HepG2 (cell line): ENCODE results near the gene ADAM19. TPM values are rescaled to one million over a fixed set of nuclear protein-coding genes. Genes with fewer than 3 reads are reported as not detected.

ENCODE experiments used
- BCL6 ChIP-seq: IDR thresholded peaks from 2 replicates; pipeline ENCODE4 v1.6.1; 2016; ENCODE audit warnings: missing genetic modification reagents, missing compliant biosample characterization
- CEBPB ChIP-seq: IDR thresholded peaks from 2 replicates; pipeline ENCODE4 v1.6.1; 2011; ENCODE audit warnings: low read depth, low read length, improper control_type of control experiment, borderline replicate concordance
- CEBPG ChIP-seq: IDR thresholded peaks from 2 replicates; pipeline ENCODE4 v1.6.1; 2016
- FOSL2 ChIP-seq: sonication (generic); formaldehyde crosslinking; IDR thresholded peaks from 2 replicates; pipeline ENCODE4 v1.4.0; 2020; ENCODE audit warnings: missing genetic modification reagents
- FOXC1 ChIP-seq: sonication (generic); formaldehyde crosslinking; IDR thresholded peaks from 2 replicates; pipeline ENCODE4 v1.8.0; 2022; ENCODE audit warnings: mild to moderate bottlenecking, missing genetic modification reagents, borderline replicate concordance
- GABPB1 ChIP-seq: IDR thresholded peaks from 2 replicates; pipeline ENCODE4 v1.6.1; 2016; ENCODE audit warnings: mild to moderate bottlenecking, missing genetic modification reagents, moderate library complexity, missing compliant biosample characterization
- GPBP1L1 ChIP-seq: sonication (generic); formaldehyde crosslinking; IDR thresholded peaks from 2 replicates; pipeline ENCODE4 v1.5.0; 2020; ENCODE audit warnings: mild to moderate bottlenecking, missing genetic modification reagents
- MAX ChIP-seq: IDR thresholded peaks from 2 replicates; pipeline ENCODE4 v1.6.1; 2012; ENCODE audit warnings: inconsistent platforms
- MED8 ChIP-seq: sonication (generic); formaldehyde crosslinking; IDR thresholded peaks from 2 replicates; pipeline ENCODE4 v1.8.1; 2023; ENCODE audit warnings: mild to moderate bottlenecking, missing genetic modification reagents; ENCODE audit not compliant: insufficient replicate concordance
- MEIS1 ChIP-seq: sonication (generic); formaldehyde crosslinking; IDR thresholded peaks from 2 replicates; pipeline ENCODE4 v1.9.0; 2021; ENCODE audit warnings: mild to moderate bottlenecking, missing genetic modification reagents, moderate library complexity, borderline replicate concordance
- MIXL1 ChIP-seq: IDR thresholded peaks from 2 replicates; pipeline ENCODE4 v1.6.1; 2016
- MZF1 ChIP-seq: sonication (generic); formaldehyde crosslinking; IDR thresholded peaks from 2 replicates; pipeline ENCODE4 v1.8.1; 2023; ENCODE audit warnings: mild to moderate bottlenecking, missing genetic modification reagents, borderline replicate concordance
- NFE2 ChIP-seq: sonication (generic); formaldehyde crosslinking; IDR thresholded peaks from 2 replicates; pipeline ENCODE4 v1.4.0; 2020; ENCODE audit warnings: missing genetic modification reagents
- RARA ChIP-seq: IDR thresholded peaks from 2 replicates; pipeline ENCODE4 v1.6.1; 2016; ENCODE audit warnings: missing genetic modification reagents, missing compliant biosample characterization
- RXRB ChIP-seq: IDR thresholded peaks from 2 replicates; pipeline ENCODE4 v1.6.1; 2016; ENCODE audit warnings: borderline replicate concordance, missing genetic modification reagents, missing compliant biosample characterization
- SALL1 ChIP-seq: sonication (generic); formaldehyde crosslinking; IDR thresholded peaks from 2 replicates; pipeline ENCODE4 v1.8.0; 2022; ENCODE audit warnings: mild to moderate bottlenecking, missing genetic modification reagents
- SUZ12 ChIP-seq: fragments of 150-350 bp; IDR thresholded peaks from 2 replicates; pipeline ENCODE4 v1.6.1; 2014; ENCODE audit warnings: low read depth, low read length
- TCF7L2 ChIP-seq: IDR thresholded peaks from 2 replicates; pipeline ENCODE4 v1.6.1; 2011; ENCODE audit warnings: mild to moderate bottlenecking, low read depth, low read length, moderate library complexity
- TERF1 ChIP-seq: sonication (generic); formaldehyde crosslinking; IDR thresholded peaks from 2 replicates; pipeline ENCODE4 v1.8.0; 2022; ENCODE audit warnings: mild to moderate bottlenecking, missing genetic modification reagents, moderate library complexity
- ZBTB21 ChIP-seq: sonication (generic); formaldehyde crosslinking; IDR thresholded peaks from 2 replicates; pipeline ENCODE4 v1.4.0; 2020; ENCODE audit warnings: missing genetic modification reagents
- ZFX ChIP-seq: sonication (generic); formaldehyde crosslinking; IDR thresholded peaks from 2 replicates; pipeline ENCODE4 v1.4.0; 2020; ENCODE audit warnings: mild to moderate bottlenecking, low read depth, missing genetic modification reagents, moderate library complexity
- ZNF224 ChIP-seq: sonication (generic); formaldehyde crosslinking; IDR thresholded peaks from 2 replicates; pipeline ENCODE4 v1.5.0; 2020; ENCODE audit warnings: mild to moderate bottlenecking, missing genetic modification reagents
- ZNF292 ChIP-seq: sonication (generic); formaldehyde crosslinking; IDR thresholded peaks from 2 replicates; pipeline ENCODE4 v1.8.1; 2022; ENCODE audit warnings: mild to moderate bottlenecking, low read depth, missing genetic modification reagents, borderline replicate concordance
- ZNF44 ChIP-seq: sonication (generic); formaldehyde crosslinking; IDR thresholded peaks from 2 replicates; pipeline ENCODE4 v1.5.1; 2020; ENCODE audit warnings: mild to moderate bottlenecking, missing genetic modification reagents
- ZNF441 ChIP-seq: sonication (generic); formaldehyde crosslinking; IDR thresholded peaks from 2 replicates; pipeline ENCODE4 v1.7.0; 2021; ENCODE audit warnings: missing genetic modification reagents, borderline replicate concordance
- ZNF550 ChIP-seq: sonication (generic); formaldehyde crosslinking; IDR thresholded peaks from 2 replicates; pipeline ENCODE4 v1.4.0; 2020; ENCODE audit warnings: mild to moderate bottlenecking, missing genetic modification reagents, borderline replicate concordance
- ZNF558 ChIP-seq: sonication (generic); formaldehyde crosslinking; IDR thresholded peaks from 2 replicates; pipeline ENCODE4 v1.9.0; 2022; ENCODE audit warnings: mild to moderate bottlenecking, missing genetic modification reagents, borderline replicate concordance
- ZNF747 ChIP-seq: sonication (generic); formaldehyde crosslinking; IDR thresholded peaks from 2 replicates; pipeline ENCODE4 v1.8.1; 2023; ENCODE audit warnings: missing genetic modification reagents, mild to moderate bottlenecking, borderline replicate concordance
- ZNF776 ChIP-seq: sonication (generic); formaldehyde crosslinking; IDR thresholded peaks from 2 replicates; pipeline ENCODE4 v1.4.0; 2020; ENCODE audit warnings: mild to moderate bottlenecking, missing genetic modification reagents
- ZNF839 ChIP-seq: sonication (generic); formaldehyde crosslinking; IDR thresholded peaks from 2 replicates; pipeline ENCODE4 v1.4.0; 2020; ENCODE audit warnings: missing genetic modification reagents, mild to moderate bottlenecking, borderline replicate concordance
- ZNF850 ChIP-seq: sonication (generic); formaldehyde crosslinking; conservative IDR thresholded peaks from 2 replicates; pipeline ENCODE4 v1.9.0; 2021; ENCODE audit warnings: mild to moderate bottlenecking, missing genetic modification reagents
- polyA plus RNA-seq, 8 experiments: library from polyadenylated mRNA; depleted of rRNA in 3 of 8; stranded (reverse) in 7 of 8; unstranded in 1 of 8; fragments of >200 nt; fragmentation: Illumina TruSeq in 4 of 8; extraction: Trizol in 4 of 8; gene quantifications; 2 replicates each; pipeline versions ENCODE4 v1.2.1 to v1.2.3, GENCODE V29; 2011 to 2016; ENCODE audit warnings: low read depth in 4 of 8, missing spikeins in 1 of 8, mixed read lengths in 1 of 8; ENCODE audit not compliant: insufficient read depth in 1 of 8
- total RNA-seq, 5 experiments: library from RNA; depleted of rRNA; stranded (reverse); fragments of >200 nt; fragmentation: Illumina TruSeq; extraction: Trizol; gene quantifications; 2 replicates each; pipeline ENCODE4 v1.2.3, GENCODE V29; 2016; ENCODE audit warnings: low read depth in 1 of 5

Gene ADAM19
- total and polyA plus RNA-seq, 2 of the 13 experiments (the other 11 are each of a cell fraction or from before 2014, with no cell fraction given): 0.38 to 0.74 TPM

GRCh38 chr5:157494178-157494832 lies 81.3 kb downstream of the ADAM19 start (continued):
- no peak for TF ChIP-seq MEIS1
- no peak for TF ChIP-seq ZNF550 (CRISPR knock-in tag)
- TF ChIP-seq NFE2 (CRISPR knock-in tag): 0 out of 2 replicates have a peak, but pooled peaks have one; percentile 49
- TF ChIP-seq ZNF776 (CRISPR knock-in tag): no peak
- no peak for TF ChIP-seq TERF1 (CRISPR knock-in tag)
- TF ChIP-seq ZFX (CRISPR knock-in tag): no peak
- TF ChIP-seq MIXL1 (CRISPR knock-in tag): no peak
- TF ChIP-seq MED8 (CRISPR knock-in tag): no peak
- peak; percentile 66; the same call in 1 of the 2 replicates for TF ChIP-seq GABPB1
- TF ChIP-seq CEBPG (CRISPR knock-in tag): peak; percentile 48
- TF ChIP-seq MAX: 0 out of 2 replicates have a peak, but pooled peaks have one; percentile 43
- TF ChIP-seq GPBP1L1 (CRISPR knock-in tag): no peak
- TF ChIP-seq CEBPB: peak; percentile 85; the same call in 1 of the 2 replicates
- no peak for TF ChIP-seq FOXC1
- no peak for TF ChIP-seq ZNF839
- no peak for TF ChIP-seq ZNF441 (CRISPR knock-in tag)
- TF ChIP-seq ZBTB21 (CRISPR knock-in tag): peak; percentile 67; the same call in 1 of the 2 replicates
- peak; percentile 22; the same call in 1 of the 2 replicates for TF ChIP-seq SALL1 (CRISPR knock-in tag)
- 0 out of 2 replicates have a peak, but pooled peaks have one; percentile 9 for TF ChIP-seq BCL6 (CRISPR knock-in tag)
- no peak for TF ChIP-seq MZF1 (CRISPR knock-in tag)
- no peak for TF ChIP-seq ZNF850
- 0 out of 2 replicates have a peak, but pooled peaks have one; percentile 25 for TF ChIP-seq ZNF292 (CRISPR knock-in tag)
- TF ChIP-seq ZNF747: no peak
- no peak for TF ChIP-seq SUZ12
- TF ChIP-seq RARA: peak; percentile 62
- 0 out of 2 replicates have a peak, but pooled peaks have one; percentile 37 for TF ChIP-seq RXRB (CRISPR knock-in tag)
- TF ChIP-seq FOSL2 (CRISPR knock-in tag): 0 out of 2 replicates have a peak, but pooled peaks have one; percentile 9
- no peak for TF ChIP-seq ZNF44 (CRISPR knock-in tag)
- TF ChIP-seq ZNF558: no peak
- no peak for TF ChIP-seq ZNF224
- no peak for TF ChIP-seq TCF7L2
